ENCODE measurements around the gene FCHSD2. TPM values are rescaled to one million over a fixed set of nuclear protein-coding genes. Genes with fewer than 3 reads are reported as not detected.
"Not testable (repeated sequence)": the region's sequence is repeated elsewhere in the genome, so short reads cannot be mapped to it uniquely, and the experiment has no call there.

The FCHSD2 gene
- total RNA-seq, 2 donors from 2014 or later = 14.0 to 17.6 TPM

- peaks cover 54% of the 10 kb centered on the region for H3K9me3 Mint-ChIP-seq
- no peak for DNase-seq
- Histone ChIP-seq H3K4me3 (ENCODE audit: low read length) (no peak overlapping the region), H3K27me3 (ENCODE audit: control insufficient read depth, insufficient read depth, low read length, poor library complexity, severe bottlenecking) (no peaks in the 10 kb centered on the region), H3K36me3 (ENCODE audit: control insufficient read depth, insufficient read depth, low read length) (no peaks in the 10 kb centered on the region), H3K9me3 (ENCODE audit: control insufficient read depth, low read length) (peaks cover 41% of the 10 kb centered on the region), H3K27ac (ENCODE audit: low read depth, low read length) (no peak overlapping the region), H3K9ac (ENCODE audit: extremely low read depth, low read length, poor library complexity, severe bottlenecking) (no peak overlapping the region), H3K4me1 (ENCODE audit: control insufficient read depth, insufficient read depth, low read length) (no peaks in the 10 kb centered on the region)
- no peak overlapping the region for H3K27ac Mint-ChIP-seq
- H3K27me3 Mint-ChIP-seq (ENCODE audit: insufficient read depth) = no peaks in the 10 kb centered on the region
- TF ChIP-seq CTCF (conservative IDR thresholded peaks at IDR 0.05) = no peak
- no peak overlapping the region for H3K4me3 Mint-ChIP-seq
- H3K4me1 Mint-ChIP-seq = peaks cover 5% of the 10 kb centered on the region
- 88 to 97% methylated on average over 4 of the region's 4 CpGs for WGBS, 2 experiments (ENCODE audit: insufficient coverage in 1 of 2, insufficient read length in 1 of 2)
- H3K36me3 Mint-ChIP-seq (ENCODE audit: low read depth) = peaks cover 25% of the 10 kb centered on the region
These were observed 113.5 kb downstream of the FCHSD2 start for GRCh38 chr11:73028611-73029010.

GRCh38 chr11:73027840-73028239 is 114.3 kb downstream of the FCHSD2 start:
- H3K27ac Mint-ChIP-seq; H3K4me3 ChIP-seq (ENCODE audit: low read length); H3K36me3 ChIP-seq (ENCODE audit: control insufficient read depth, insufficient read depth, low read length); H3K4me3 Mint-ChIP-seq; H3K27ac ChIP-seq (ENCODE audit: low read depth, low read length); H3K4me1 ChIP-seq (ENCODE audit: control insufficient read depth, insufficient read depth, low read length); H3K27me3 Mint-ChIP-seq (ENCODE audit: insufficient read depth); H3K9ac ChIP-seq (ENCODE audit: extremely low read depth, low read length, poor library complexity, severe bottlenecking); H3K4me1 Mint-ChIP-seq; DNase-seq; H3K27me3 ChIP-seq (ENCODE audit: control insufficient read depth, insufficient read depth, low read length, poor library complexity, severe bottlenecking): not testable (repeated sequence)
- 86 to 94% methylated on average over 2 of the region's 2 CpGs for WGBS, 2 experiments (ENCODE audit: insufficient coverage in 1 of 2, insufficient read length in 1 of 2)
- H3K9me3 Mint-ChIP-seq = peaks cover 55% of the 10 kb centered on the region
- H3K36me3 Mint-ChIP-seq (ENCODE audit: low read depth) = peaks cover 25% of the 10 kb centered on the region
- H3K9me3 ChIP-seq (ENCODE audit: control insufficient read depth, low read length) = peaks cover 41% of the 10 kb centered on the region

- Histone ChIP-seq H3K27ac (ENCODE audit: low read depth, low read length) (no peak overlapping the region), H3K4me1 (ENCODE audit: control insufficient read depth, insufficient read depth, low read length) (no peaks in the 10 kb centered on the region), H3K4me3 (ENCODE audit: low read length) (no peak overlapping the region), H3K9ac (ENCODE audit: extremely low read depth, low read length, poor library complexity, severe bottlenecking) (no peak overlapping the region), H3K9me3 (ENCODE audit: control insufficient read depth, low read length) (peaks cover 46% of the 10 kb centered on the region), H3K36me3 (ENCODE audit: control insufficient read depth, insufficient read depth, low read length) (no peaks in the 10 kb centered on the region), H3K27me3 (ENCODE audit: control insufficient read depth, insufficient read depth, low read length, poor library complexity, severe bottlenecking) (no peaks in the 10 kb centered on the region)
- peaks cover 3% of the 10 kb centered on the region for H3K4me1 Mint-ChIP-seq
- peaks cover 25% of the 10 kb centered on the region for H3K36me3 Mint-ChIP-seq (ENCODE audit: low read depth)
- TF ChIP-seq CTCF (conservative IDR thresholded peaks at IDR 0.05) = no peak
- no peak for DNase-seq
- peaks cover 55% of the 10 kb centered on the region for H3K9me3 Mint-ChIP-seq
- H3K27me3 Mint-ChIP-seq (ENCODE audit: insufficient read depth) = no peaks in the 10 kb centered on the region
- H3K4me3 Mint-ChIP-seq = no peak overlapping the region
- H3K27ac Mint-ChIP-seq = no peak overlapping the region
- 88 to 100% methylated on average over 3 to 5 of the region's 5 CpGs for WGBS, 2 experiments (ENCODE audit: insufficient coverage in 1 of 2, insufficient read length in 1 of 2)
These were observed 117.5 kb downstream of the FCHSD2 start for GRCh38 chr11:73024639-73025038.

GRCh38 chr11:73019996-73020395 is 122.1 kb downstream of the FCHSD2 start:
- Mint-ChIP-seq H3K27me3 (ENCODE audit: insufficient read depth) (no peaks in the 10 kb centered on the region), H3K4me3 (no peak overlapping the region), H3K36me3 (ENCODE audit: low read depth) (peaks cover 6% of the 10 kb centered on the region), H3K4me1 (no peaks in the 10 kb centered on the region), H3K27ac (no peak overlapping the region), H3K9me3 (peaks cover 15% of the 10 kb centered on the region)
- no peak overlapping the region for H3K27ac ChIP-seq (ENCODE audit: low read depth, low read length)
- H3K36me3 ChIP-seq (ENCODE audit: control insufficient read depth, insufficient read depth, low read length) = no peaks in the 10 kb centered on the region
- no peak overlapping the region for H3K4me3 ChIP-seq (ENCODE audit: low read length)
- no peak for TF ChIP-seq CTCF (conservative IDR thresholded peaks at IDR 0.05)
- no peaks in the 10 kb centered on the region for H3K27me3 ChIP-seq (ENCODE audit: control insufficient read depth, insufficient read depth, low read length, poor library complexity, severe bottlenecking)
- DNase-seq = no peak
- H3K9me3 ChIP-seq (ENCODE audit: control insufficient read depth, low read length) = peaks cover 19% of the 10 kb centered on the region
- H3K9ac ChIP-seq (ENCODE audit: extremely low read depth, low read length, poor library complexity, severe bottlenecking) = no peak overlapping the region
- H3K4me1 ChIP-seq (ENCODE audit: control insufficient read depth, insufficient read depth, low read length) = no peaks in the 10 kb centered on the region
- 90 to 100% methylated on average over 1 of the region's 1 CpG for WGBS, 2 experiments (ENCODE audit: insufficient coverage in 1 of 2, insufficient read length in 1 of 2)
